HL-60/S4 treated with retinoic acid at 250 ng/mL for 4 days and 3 days (cell line): ENCODE measurements around the gene PLA2G3.
"Not testable (repeated sequence)": the region's sequence is repeated elsewhere in the genome, so short reads cannot be mapped to it uniquely, and the experiment has no call there.

Experiments
- in situ Hi-C: fragments of 300-500 bp; cut with MboI; formaldehyde crosslinking; loops from 2 replicates; pipeline ENCODE4 v1.7.0; 2022; ENCODE audit warnings: low sequenced_read_pairs

The PLA2G3 gene

DNA sequence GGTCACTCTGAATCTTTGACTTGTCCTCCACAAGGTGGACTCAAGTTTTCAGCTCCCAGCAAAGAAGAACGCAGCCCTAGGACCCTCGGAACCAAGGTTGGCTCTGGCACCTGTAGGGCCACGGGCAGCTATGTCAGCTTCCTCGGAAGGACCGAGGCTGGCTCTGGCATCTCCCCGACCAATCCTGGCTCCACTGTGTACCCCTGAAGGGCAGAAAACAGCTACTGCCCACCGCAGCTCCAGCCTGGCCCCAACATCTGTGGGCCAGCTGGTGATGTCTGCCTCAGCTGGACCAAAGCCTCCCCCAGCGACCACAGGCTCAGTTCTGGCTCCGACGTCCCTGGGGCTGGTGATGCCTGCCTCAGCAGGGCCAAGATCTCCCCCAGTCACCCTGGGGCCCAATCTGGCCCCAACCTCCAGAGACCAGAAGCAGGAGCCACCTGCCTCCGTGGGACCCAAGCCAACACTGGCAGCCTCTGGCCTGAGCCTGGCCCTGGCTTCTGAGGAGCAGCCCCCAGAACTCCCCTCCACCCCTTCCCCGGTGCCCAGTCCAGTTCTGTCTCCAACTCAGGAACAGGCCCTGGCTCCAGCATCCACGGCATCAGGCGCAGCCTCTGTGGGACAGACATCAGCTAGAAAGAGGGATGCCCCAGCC is 15.4 kb downstream of the PLA2G3 start:
- in situ Hi-C loops, result no loop called here

DNA sequence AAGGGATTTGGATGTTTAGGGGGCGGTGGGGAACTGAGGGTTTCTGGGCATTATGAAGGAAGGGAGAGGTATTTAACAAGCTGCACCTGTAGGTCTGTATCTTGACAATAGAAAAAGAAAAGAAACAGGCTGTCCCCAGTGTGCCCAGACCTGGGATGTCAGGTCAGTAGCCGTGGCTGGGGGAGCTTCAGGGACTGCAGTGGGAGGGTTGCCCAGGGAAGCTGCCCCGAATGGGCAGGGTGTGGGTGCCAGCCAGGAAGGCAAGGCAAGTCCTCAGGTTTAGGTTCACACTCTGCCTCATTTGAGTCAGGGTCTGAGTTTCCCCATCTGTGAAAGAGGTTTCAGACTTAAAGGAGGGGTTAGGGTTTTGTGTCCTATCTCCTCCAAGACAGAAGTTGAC is 16.0 kb downstream of the PLA2G3 start:
- in situ Hi-C loops, result no loop called here

DNA sequence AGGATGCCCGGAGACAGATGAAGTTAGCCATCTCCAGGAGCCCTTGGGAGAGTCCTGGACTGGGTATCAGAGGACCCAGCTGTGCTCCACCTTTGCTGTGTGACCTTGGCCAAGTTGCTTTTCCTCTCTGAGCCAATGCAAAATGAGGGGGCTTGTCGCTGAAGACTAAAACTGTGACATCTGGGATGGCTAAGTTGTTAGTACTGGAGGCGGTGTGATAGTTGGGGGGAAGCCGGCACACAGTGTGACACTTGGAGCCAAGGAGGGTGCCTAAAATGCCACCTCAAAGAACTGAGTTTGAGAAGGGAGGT is 17.1 kb downstream of the PLA2G3 start:
- in situ Hi-C loops, result no loop called here

DNA sequence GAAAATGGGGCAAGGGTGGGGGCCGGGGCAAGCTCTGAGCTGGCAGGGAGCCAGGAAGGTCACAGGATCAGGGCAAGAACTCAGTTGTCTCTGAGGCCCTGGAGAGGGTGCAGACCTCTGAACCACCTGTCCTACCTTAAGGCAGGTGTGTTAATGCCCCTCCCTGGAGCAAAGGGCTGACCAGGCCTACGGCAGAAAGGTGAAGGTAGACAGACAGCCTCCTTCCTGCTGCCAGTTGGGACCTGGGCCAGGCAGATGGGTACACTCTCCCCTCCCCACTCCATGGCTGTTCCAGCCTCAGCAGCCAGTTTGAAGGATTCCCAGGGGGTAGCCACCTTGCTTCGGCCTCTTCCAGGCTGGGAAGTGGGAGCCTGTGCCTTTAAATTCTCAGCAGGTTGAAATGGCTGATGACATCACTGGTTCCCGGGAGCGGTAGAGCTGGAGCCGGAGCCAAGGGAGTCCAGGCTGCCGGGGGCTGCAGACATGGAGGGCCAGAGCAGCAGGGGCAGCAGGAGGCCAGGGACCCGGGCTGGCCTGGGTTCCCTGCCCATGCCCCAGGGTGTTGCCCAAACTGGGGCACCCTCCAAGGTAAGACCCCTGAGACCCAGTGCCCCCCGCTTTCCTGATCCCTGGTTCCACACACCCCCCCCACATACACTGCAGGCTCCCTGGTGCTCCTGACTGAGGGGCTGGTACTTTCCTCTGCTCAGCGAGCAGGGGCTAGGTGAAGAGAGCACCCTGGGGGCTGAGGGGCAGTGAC is 17.6 kb downstream of the PLA2G3 start, which contains the start of gene INPP5J:
INPP5J (plus strand) TSS at position 435 of the 760 bp plus-strand sequence; CDS start at position 484, 49 bp downstream.
- in situ Hi-C loops, result no loop called here

DNA sequence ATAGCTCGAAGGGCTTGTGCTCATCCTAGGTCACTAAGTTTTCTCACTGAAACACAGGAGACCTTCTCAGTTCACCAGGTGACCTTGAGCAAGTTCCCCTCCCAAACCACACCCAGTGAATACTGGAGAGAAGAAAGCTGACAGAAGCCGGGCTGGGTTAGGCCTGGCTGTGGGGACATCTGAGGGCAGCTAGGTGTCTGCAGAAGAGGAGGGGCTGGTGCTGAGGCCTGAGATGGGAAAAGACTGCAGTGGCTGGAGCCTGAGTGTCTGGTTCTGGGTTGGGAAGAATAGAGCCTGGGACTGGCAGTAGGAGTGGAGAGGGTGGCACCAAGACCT is 18.1 kb downstream of the PLA2G3 start:
- in situ Hi-C loops, result no loop called here

DNA sequence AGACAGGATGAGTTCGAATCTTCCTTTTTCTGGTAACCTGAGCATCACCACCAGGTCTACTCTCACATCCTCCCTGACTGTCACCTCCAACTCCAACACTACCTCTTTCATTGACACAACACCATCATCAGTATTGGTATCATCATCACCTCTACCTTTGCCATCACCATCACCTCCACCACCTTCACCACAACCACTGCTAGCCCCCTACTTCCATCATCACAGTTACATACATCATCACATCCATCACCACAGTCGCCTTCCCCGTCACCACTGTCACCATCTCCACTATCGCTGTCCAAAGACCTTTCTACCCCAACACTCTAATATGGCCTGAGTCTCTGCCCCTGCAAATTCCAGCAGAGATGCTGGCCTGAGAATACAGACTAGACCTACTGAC is 18.9 kb downstream of the PLA2G3 start:
- in situ Hi-C loops, result no loop called here

DNA sequence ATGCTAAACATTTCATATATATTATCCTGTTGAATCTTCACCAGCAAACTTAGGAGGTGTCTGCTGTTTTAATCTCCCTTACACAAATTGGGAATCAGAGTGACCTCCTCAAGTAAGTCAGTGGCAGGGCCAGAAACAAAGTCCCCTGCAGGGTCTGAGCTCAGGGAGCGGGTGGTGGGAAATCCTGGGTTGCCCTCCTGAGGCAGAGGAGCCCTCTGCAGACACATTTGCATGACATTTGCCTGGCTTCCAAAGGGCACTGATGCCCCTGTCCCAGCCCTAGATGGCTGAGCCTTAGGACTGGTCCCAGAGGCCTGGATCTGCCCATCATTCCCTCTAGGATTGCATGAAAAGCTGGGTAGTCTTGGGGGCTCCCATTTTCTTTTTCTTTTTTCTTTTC is 19.7 kb downstream of the PLA2G3 start:
- in situ Hi-C loops, result no loop called here

DNA sequence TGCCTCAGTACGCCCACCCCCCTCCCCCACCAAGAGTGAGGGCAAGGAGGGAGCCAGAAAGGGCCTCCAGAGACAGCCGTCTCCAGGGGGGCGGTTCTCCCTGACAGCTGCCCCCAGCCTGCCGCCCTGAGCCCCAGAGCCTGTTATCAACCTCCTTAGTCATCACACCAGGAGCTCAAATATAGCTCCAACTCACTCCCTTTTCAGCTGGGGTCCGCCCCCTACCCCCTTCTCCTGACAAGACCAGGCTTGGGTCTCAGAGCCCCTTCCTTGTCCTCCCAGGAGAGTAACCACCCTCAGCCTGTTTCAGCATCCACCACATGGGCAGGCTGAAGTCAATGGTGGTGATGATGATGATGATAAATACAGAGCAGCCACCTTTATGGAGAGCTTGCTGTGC is 20.1 kb downstream of the PLA2G3 start:
- in situ Hi-C loops, result no loop called here

DNA sequence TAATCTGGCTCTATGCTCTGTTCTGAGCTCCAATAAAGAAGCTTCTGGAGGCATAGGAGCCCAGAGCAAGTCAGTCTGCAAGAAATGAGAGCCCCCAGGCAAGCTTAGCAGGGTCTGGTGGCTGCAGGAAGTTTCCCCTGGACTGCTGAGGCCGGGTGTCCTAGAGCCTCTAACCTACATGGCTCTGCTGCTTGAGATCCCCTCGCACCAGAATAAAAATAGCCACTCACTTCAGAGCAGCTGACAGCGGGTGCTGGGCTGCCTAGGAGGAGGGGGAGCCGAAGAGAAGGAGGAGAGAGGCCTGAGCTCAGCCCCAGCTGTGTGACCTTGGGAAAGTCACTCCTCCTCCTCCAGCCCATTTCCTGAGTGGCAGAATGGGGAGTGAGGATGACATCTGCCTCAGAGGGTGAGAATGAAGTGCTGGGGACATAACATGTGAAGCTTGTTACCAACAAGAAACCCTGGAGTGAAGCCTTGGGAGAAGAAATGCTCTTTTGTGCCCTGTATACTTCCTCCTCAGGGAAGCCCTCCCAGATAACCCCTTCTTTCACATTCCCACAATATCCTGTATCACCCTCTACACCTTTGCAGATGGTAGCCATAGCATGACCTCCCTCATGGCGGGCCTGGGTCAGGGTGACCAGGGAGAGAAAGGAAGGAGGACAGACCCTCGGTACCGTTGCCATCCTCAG is 21.1 kb downstream of the PLA2G3 start:
- in situ Hi-C loops, result no loop called here

DNA sequence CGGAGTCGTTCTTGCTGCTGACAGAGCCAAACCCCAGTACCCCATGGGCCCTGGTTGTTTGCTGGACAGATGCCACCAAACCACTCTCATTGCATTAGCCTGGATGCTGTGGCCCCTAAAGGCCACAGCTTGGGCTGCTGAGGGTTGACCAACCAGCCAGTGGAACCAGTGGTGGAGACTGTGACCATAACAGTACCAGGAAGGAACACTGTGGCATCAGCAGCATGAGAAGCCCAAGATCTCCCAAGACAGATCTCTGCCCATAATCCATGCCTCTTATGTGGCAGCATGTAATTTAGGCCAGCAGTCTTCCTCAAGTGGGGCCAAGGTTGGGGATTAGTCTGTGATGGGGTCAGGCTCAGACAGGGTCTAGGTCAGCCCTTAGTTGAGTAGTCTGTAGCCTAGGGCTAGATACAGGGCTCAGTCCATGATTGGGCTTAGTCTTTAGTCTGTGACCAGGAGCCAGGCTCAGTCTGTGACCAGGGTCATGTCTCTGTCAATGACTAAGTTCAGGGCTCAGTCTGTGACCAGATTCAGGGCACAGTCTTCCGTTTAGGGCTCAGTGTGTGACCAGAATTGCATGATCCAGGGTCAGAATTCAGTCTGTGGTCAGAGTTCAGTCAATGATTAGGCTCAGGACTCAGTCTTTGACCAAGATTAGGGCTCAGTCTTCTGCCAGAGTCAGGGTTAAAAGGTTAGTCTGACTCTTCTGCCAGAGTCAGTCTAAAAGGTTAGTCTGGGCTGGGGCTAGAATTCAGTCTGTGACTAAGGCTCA is 22.1 kb downstream of the PLA2G3 start:
- in situ Hi-C loops, result no loop called here

DNA sequence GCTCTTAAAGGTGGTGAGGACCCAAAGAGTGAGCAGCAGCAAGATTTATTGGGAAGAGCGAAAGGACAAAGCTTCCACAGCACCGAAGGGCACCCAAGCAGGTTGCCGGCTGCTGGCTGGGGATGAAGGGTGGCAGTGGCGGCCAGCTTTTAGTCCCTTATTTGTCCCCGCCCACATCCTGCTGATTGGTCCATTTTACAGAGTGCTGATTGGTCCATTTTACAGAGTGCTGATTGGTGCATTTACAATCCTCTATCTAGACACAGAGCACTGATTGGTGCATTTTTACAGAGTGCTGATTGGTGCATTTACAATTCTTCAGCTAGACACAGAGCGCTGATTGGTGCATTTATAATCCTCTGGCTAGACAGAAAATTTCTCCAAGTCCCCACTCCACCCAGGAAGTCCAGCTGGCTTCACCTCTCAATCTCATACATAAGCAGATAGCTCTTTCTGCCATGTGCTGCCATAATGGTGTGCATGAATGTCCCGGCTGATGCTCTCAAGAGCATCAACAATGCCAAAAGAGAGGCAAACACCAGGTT is 27.7 kb downstream of the PLA2G3 start:
- in situ Hi-C loops, result not testable (repeated sequence)

DNA sequence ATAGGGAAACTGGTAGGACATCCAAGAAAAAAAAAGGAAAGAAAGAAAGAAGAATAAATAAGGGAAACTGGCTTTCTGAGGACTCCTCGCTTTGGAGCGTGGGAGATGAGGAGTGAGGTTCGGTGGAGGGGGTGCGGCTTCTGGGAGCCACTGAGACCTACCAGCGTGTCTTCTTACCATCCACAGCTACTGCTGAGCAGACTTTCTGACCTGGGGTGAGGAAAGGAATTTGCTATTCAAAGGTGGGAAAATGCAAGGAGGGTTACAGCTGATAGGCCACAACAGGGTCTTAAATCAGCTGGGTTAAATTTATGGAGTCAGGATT is 32.5 kb downstream of the PLA2G3 start:
- in situ Hi-C loops, result no loop called here

DNA sequence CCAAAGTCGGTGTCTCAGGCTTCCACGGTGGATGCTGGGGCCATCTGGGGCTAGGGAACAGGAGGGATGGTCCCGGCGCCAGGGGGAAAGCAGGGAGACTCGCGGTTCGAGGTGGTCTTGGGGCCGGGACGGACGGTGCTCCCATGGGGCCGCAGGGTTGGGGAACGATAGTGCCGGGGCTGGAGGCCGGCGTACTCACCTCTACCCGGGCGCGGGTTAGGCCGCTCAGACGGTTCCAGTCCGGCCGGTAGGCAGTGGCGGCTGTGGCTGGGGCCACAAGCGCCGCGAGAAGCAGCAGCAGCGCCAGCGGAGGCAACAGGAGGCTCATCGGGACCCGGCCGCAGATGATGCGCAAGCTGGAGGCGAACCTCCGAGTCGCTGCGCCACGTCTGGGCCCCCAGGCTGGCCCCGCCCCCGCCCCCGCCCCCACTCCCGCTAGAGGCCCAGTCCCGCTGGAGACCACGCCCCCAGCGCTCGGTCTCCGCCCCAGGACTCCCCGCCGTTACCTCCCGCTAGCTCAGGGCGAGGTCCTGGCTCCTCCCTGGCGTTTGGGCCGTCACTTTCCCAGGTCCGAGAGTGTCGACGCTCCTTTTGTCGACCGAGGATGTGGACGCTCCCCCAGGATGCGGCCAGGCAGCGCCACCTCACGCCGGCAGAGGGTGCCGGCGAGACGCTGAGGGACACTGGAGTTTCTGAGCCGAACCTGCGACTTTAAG is 33.0 kb downstream of the PLA2G3 start, which contains the start of gene SELENOM:
SELENOM (minus strand) TSS at position 391 of the 716 bp plus-strand sequence; CDS start at position 328, 63 bp downstream.
- in situ Hi-C loops, result no loop called here

DNA sequence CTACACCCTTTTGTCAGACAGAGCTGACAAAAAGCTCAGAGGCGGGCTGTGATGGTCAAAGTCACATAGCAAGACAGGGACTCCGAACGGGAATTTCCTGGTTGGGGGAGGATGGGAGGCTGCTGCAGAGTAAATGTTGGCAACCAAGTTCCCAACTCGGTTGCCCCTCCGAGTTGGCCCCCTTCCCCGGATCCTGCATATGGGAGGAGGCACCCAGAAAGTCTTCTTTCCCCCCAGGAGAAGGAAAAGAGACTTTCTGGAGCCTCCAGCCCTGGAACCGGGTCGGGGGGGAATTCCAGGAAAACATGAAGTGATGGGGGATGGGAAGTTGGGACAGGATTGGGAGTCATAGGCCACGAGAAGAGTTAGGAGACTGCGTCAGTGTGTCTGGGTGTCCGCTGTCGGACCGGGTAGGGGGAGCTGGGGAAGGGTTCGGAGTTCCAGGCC is 33.6 kb downstream of the PLA2G3 start:
- in situ Hi-C loops, result no loop called here

DNA sequence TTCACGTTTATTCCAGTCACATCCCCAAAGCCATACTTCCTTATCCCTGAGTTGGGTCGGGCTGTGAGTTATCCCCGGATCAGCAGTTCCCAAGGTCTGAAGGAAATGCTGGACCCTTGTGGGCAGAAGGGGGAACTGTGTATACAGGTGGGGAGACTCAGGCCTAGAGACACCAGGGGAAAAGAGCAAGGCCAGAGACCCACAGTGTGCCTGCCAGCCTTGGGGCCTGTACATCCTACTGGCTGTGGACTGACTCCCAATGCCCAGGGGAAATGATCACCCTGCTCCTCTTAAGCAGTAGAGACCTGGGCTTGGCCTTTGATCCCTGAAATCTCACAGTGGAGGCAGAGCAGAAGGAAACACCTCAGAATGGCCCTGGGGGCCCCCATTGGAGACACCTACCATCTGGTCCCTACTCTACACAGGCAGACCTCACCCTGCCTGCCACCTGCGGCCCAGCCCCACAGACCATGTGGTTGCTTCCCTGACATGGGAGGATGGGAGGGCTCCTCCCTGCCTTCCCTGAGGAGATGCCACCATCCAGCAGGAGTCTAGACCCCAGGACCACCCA is 34.2 kb downstream of the PLA2G3 start:
- in situ Hi-C loops, result no loop called here

DNA sequence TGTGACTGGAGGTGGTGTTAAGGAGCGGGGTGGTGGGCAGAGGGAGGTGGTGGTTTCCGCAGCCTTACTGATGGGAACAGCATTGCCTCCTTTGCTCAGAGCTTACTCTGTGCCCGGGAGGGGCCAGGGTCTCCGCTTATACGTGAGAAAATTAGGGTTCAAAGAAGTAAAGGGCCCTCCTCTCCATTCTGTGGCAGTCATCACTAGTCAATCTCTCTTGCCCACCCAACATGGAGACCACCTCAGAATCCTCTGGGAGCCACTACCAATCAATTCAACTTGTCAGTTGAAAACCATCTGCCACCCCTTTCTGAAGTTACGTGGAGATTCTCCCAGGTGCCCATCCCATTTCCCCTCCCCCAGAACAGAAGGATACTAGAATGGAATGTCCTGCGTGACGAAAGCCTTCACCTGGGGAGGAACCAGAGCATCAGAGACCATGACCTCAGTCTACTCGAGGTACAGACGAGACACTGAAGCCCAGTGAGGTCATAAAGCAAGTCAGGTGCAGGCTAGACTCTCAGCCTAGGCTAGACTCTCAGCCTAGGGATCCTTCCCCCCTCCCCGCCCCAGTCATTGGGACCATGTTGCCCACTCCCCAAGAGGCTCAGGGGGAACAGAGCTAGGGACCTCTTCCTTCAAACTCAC is 34.9 kb downstream of the PLA2G3 start:
- in situ Hi-C loops, result no loop called here

DNA sequence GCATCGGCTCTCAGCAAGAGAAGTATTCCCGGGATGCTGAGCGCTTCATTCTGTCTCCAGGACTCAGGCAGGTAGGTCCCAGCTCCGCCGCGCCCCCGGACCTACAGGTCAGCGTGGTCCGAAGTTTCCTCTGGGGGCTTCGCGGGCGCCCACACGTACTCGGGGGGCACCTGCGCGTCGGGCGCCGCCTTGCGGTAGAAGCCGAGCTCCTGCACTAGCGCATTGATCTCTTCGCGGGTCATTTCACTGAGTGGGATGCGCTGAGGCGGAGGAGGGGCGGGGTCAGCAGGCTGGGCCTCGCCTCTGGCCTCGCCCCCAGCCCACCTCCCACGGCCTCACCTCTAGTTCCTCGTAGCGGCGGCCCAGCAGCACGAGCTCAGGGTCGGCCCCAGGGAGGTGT is 35.4 kb downstream of the PLA2G3 start:
- in situ Hi-C loops, result no loop called here

DNA sequence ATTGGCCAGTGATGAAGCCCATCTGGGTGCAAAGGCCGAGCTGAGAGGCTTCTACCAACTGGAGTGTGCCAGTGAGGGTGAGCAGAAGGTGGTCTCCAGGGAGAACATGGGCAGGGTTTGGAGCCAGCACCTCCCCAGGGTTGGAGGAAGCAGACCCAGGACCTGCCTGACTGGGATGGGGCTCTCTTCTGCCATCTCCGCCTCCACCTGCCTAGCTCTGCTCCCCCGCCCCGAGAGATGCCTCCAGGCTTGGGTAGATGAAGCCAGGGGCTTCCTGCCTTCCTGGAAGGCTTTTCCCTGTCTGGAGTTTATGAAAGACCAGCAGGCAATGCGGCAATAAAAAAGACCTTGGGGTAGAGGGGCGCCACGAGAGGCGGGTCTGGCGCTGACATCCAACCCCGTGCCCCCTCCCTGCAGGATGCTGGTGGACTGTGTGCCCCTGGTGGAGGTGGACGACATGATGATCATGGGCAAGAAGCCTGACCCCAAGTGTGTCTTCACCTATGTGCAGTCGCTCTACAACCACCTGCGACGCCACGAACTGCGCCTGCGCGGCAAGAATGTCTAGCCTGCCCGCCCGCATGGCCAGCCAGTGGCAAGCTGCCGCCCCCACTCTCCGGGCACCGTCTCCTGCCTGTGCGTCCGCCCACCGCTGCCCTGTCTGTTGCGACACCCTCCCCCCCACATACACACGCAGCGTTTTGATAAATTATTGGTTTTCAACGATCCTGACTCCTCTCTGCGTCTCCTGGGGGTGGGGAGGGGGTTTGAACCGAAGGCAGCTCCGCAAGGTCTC is 36.2 kb downstream of the PLA2G3 start:
- in situ Hi-C loops, result no loop called here

DNA sequence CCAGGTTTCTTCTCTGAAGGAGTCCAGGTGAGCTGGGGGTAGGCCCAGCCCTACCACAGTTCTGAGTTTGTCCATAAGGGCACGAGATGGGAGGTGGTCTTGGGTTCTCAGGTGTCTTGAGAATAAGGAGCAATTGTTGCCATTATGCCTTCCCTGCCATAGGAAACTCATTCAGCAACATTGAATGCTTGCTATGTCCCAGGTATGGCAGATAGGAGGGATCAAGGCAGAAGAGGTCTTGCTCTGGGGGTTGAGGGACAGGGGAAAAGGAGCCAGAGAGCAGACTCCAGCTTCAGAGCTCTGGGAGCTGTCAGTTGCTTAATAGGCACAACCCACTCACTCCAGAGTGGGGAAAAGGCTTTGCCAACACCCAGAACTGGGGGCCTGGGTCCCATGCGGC is 37.2 kb downstream of the PLA2G3 start:
- in situ Hi-C loops, result no loop called here
